KOPT-K1 (cell line): Measurements from ENCODE around the gene PIGK.

Source experiments
- H3K27ac ChIP-seq: fragments of 200-600 bp; sonication (generic); 2 replicates; pipeline ENCODE4 v1.5.1; 2016; ENCODE audit warnings: antibody characterized with exemption, mild to moderate bottlenecking, low read depth, low read length; ENCODE audit not compliant: poor library complexity, severe bottlenecking
- H3K36me3 ChIP-seq: fragments of 200-600 bp; sonication (generic); 2 replicates; pipeline ENCODE4 v1.5.1; 2017; ENCODE audit warnings: antibody characterized with exemption, mild to moderate bottlenecking, low read length, moderate library complexity; ENCODE audit not compliant: insufficient read depth
- H3K9me3 ChIP-seq: fragments of 200-600 bp; sonication (generic); 2 replicates; pipeline ENCODE4 v1.5.1; 2017; ENCODE audit warnings: antibody characterized with exemption, low read length, mild to moderate bottlenecking; ENCODE audit not compliant: insufficient read depth, poor library complexity, severe bottlenecking

Gene PIGK

GRCh38 chr1:77051425-77051824 lies 167.8 kb downstream of the PIGK start:
- Histone ChIP-seq H3K36me3 (no peaks in the 10 kb centered on the region), H3K9me3 (no peaks in the 10 kb centered on the region), H3K27ac (no peak overlapping the region)

DNA sequence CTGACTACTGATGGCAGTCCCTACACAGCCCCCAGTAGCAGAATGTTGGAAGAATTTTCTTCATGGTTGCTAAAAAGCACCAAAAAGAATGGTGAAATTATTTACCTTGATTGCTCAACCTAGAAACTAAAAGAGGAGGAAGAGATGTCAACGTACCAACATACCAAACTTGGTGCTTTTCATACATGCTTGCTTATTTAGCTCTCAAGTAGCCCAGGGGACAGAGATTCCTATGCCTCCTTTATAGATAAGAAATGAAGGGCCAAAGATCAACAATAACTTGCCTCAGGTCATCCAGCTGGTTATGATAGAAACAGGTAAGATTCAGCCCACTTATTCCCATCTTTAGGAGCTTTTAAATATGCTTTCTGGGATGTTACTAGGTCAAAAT lies 170.6 kb downstream of the PIGK start:
- no peaks in the 10 kb centered on the region for H3K9me3 ChIP-seq
- H3K36me3 ChIP-seq = no peaks in the 10 kb centered on the region
- no peak overlapping the region for H3K27ac ChIP-seq

- H3K27ac ChIP-seq = no peak overlapping the region
- H3K36me3 ChIP-seq = no peaks in the 10 kb centered on the region
- H3K9me3 ChIP-seq = no peaks in the 10 kb centered on the region
Observed at GRCh38 chr1:77047978-77048614, 171.1 kb downstream of the PIGK start.

GRCh38 chr1:77047575-77047974 lies 171.7 kb downstream of the PIGK start:
- no peaks in the 10 kb centered on the region for H3K9me3 ChIP-seq
- H3K36me3 ChIP-seq = no peaks in the 10 kb centered on the region
- H3K27ac ChIP-seq = no peak overlapping the region

- Histone ChIP-seq H3K9me3 (no peaks in the 10 kb centered on the region), H3K27ac (no peak overlapping the region), H3K36me3 (no peaks in the 10 kb centered on the region)
Observed at GRCh38 chr1:77044133-77044849, 174.9 kb downstream of the PIGK start.

GRCh38 chr1:77040826-77041225 lies 178.4 kb downstream of the PIGK start:
- H3K9me3 ChIP-seq = no peaks in the 10 kb centered on the region
- no peak overlapping the region for H3K27ac ChIP-seq
- H3K36me3 ChIP-seq = no peaks in the 10 kb centered on the region

DNA sequence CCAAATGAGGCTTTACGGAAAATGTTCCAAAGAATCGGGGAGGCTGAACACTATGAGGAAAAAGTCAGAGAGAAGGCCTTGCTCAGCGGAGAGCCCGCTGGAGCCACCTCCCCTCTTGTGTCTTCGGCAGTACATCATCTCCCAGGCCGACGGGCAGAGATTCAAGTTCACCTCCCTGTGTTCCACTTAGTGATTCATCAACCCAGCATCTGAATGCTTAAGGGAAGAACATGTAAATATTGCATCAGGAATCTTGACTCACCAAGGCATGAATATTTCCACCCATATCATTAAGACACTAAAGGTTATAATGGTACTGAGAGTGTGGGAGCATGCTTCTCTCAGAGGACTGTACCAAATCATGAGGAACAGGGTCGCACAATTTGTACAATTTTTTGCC lies 179.5 kb downstream of the PIGK start:
- Histone ChIP-seq H3K27ac (no peak overlapping the region), H3K9me3 (no peaks in the 10 kb centered on the region), H3K36me3 (no peaks in the 10 kb centered on the region)

DNA sequence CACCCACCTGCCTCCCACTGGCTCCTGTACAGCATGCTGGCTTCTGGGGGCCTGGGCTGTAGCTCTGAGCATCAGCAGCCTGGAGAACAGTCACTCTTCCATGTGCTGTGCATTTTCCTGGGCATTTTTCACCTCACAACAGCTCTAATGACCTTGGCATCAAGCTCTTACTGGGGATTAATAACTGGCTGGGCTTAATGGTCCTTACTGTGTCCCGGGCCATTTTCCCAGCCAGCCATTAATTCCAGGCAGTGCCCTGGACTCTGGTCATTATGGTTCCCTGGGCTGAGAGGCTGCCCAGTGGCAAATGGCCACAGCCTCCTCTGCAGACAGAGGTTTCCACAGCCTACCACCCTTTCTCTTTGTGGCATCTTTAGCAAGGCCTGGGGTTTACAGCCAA lies 180.1 kb downstream of the PIGK start:
- Histone ChIP-seq H3K9me3 (no peaks in the 10 kb centered on the region), H3K27ac (no peak overlapping the region), H3K36me3 (no peaks in the 10 kb centered on the region)
